Mucosa of stomach (tissue), 1 donor: ENCODE measurements around the gene BTAF1.

Experiments used
- H3K27me3 ChIP-seq: one replicate; pipeline ENCODE4 v1.7.0; 2013; ENCODE audit warnings: mild to moderate bottlenecking, low read length; ENCODE audit not compliant: control insufficient read depth, insufficient read depth
- H3K36me3 ChIP-seq: one replicate; pipeline ENCODE4 v1.7.0; 2013; ENCODE audit warnings: low read length; ENCODE audit not compliant: control insufficient read depth, insufficient read depth
- H3K4me1 ChIP-seq: one replicate; pipeline ENCODE4 v1.7.0; 2013; ENCODE audit warnings: mild to moderate bottlenecking, low read length; ENCODE audit not compliant: control insufficient read depth, insufficient read depth
- H3K4me3 ChIP-seq: one replicate; pipeline ENCODE4 v1.7.0; 2013; ENCODE audit warnings: low read length
- H3K9ac ChIP-seq: one replicate; pipeline ENCODE4 v1.7.0; 2013; ENCODE audit warnings: mild to moderate bottlenecking, low read length, moderate library complexity
- H3K9me3 ChIP-seq: one replicate; pipeline ENCODE4 v1.7.0; 2013; ENCODE audit warnings: mild to moderate bottlenecking, low read length, moderate library complexity; ENCODE audit not compliant: control insufficient read depth
- donor health status: Pancreatic carcinoma.

Gene BTAF1

DNA sequence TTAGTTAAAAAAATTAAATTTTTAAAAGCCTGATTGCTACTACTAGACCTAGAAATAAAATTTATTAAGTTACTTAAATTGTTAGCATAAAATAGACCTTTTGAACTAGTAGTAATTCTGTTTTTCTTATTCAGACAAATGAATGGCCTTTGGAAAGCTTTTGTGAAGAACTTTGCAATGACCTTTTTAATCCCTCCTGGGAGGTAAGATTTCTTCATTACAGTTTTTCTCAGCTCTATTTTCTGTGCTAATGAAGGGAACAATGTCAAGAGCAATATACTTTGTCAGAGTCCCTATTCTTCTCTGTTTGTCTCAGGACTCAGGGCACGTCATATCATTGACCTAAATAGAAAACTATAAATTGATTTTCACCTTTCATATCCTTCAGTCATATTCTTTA, 33.5 kb downstream of the BTAF1 start:
- peaks cover 4% of the 10 kb centered on the region for H3K36me3 ChIP-seq
- H3K27me3 ChIP-seq, result no peaks in the 10 kb centered on the region
- no peak overlapping the region for H3K4me3 ChIP-seq
- no peak overlapping the region for H3K9ac ChIP-seq
- H3K4me1 ChIP-seq, result no peaks in the 10 kb centered on the region
- no peaks in the 10 kb centered on the region for H3K9me3 ChIP-seq

DNA sequence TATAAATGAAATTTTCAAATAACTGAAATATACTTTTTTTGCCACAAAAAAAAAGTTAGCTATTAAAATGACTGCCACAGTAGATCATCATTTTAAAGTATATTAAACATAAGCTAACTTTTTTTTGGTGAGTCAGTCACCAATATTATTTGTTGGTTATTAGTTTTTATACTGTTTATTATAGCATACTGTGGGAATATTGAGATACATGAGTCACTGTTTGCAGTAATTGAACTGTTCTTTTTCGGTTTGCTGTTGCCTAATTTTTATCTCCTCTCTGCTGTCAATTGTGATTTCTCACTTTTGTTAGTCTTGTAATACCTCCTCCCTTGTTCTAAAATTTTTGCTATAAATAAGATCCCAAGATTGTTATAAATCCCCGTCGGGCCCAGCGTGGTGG, 45.7 kb downstream of the BTAF1 start:
- H3K9me3 ChIP-seq, result no peaks in the 10 kb centered on the region
- H3K4me3 ChIP-seq, result no peak overlapping the region
- no peaks in the 10 kb centered on the region for H3K36me3 ChIP-seq
- H3K27me3 ChIP-seq, result no peaks in the 10 kb centered on the region
- H3K4me1 ChIP-seq, result no peaks in the 10 kb centered on the region
- no peak overlapping the region for H3K9ac ChIP-seq

DNA sequence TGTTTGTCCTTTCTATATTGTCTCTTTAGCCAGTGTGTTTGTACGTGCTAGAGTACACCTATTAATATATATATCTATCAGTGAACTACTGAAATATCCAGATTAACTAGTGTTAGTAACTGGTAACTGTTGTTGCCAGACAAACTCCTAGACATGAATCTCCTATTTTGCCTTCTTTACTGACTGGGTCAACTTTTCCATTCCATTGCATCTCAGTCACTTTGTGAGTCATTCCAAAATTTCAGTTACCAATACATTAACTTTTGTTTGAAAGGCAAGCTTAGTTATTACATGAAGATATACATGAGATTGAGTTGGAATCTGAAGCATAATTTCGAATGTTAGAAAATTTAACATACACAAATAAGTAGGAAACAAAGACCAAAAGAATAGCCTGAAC, 51.4 kb downstream of the BTAF1 start:
- Histone ChIP-seq H3K4me1 (no peaks in the 10 kb centered on the region), H3K27me3 (no peaks in the 10 kb centered on the region), H3K36me3 (no peaks in the 10 kb centered on the region), H3K9me3 (no peaks in the 10 kb centered on the region), H3K4me3 (no peak overlapping the region), H3K9ac (no peak overlapping the region)

DNA sequence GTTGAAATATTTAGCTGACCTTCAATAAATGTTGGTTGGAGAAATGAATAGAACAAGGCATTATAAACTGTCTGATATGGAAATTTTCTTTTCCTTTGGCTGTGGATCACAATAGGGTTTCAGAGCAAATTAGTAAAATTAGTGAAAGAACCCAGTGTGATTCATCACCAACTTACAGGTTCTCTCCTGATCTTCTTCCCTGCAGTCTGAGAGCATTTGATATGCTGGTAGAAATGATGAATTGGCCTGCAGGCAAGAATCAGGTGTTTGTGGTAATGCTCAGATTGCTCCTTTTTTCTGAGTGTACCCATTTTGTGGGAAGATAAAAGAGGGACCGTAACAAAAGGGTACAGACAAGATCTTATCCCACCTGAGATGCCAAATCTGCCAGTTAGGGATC, 51.9 kb downstream of the BTAF1 start:
- Histone ChIP-seq H3K4me3 (no peak overlapping the region), H3K4me1 (no peaks in the 10 kb centered on the region), H3K9me3 (no peaks in the 10 kb centered on the region), H3K9ac (no peak overlapping the region), H3K27me3 (no peaks in the 10 kb centered on the region), H3K36me3 (no peaks in the 10 kb centered on the region)

DNA sequence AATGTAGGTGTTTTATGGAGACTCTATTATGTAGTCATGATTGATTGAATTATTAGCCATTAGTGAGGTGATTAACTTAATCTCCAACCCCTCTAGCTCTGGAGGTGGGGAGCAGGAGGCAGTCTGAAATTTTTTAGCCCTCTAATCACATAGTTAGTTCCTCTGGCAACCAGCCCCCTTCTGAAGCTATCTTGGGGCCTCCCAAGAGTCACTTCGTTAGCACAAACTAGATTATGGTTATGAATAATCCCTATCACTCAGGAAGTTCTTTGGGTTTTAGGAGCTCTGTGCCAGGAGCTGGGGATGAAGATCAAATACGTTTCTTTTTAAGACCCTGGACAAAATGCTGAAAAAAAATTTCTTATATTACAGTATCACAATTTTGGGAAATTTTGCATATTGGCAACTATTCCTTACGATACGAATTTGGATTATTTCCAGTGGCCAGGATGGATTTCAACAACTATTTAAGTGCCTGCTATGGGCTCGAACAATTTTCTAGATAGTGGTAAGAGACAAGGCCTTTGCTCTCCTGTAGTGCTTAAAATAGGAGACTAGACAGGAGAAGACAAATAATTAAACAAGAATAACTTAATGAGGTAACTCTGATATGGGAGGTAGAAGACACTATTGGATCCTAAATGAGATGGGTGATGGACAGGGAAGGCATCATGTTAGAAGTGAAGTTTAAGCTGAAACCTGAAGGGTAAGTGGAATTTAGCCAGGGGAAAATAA, 52.9 kb downstream of the BTAF1 start:
- no peaks in the 10 kb centered on the region for H3K27me3 ChIP-seq
- H3K4me3 ChIP-seq, result no peak overlapping the region
- no peaks in the 10 kb centered on the region for H3K4me1 ChIP-seq

GRCh38 chr10:91977491-91977890, 53.9 kb downstream of the BTAF1 start:
- no peaks in the 10 kb centered on the region for H3K4me1 ChIP-seq
- H3K36me3 ChIP-seq, result no peaks in the 10 kb centered on the region
- no peak overlapping the region for H3K9ac ChIP-seq
- no peaks in the 10 kb centered on the region for H3K9me3 ChIP-seq
- H3K27me3 ChIP-seq, result no peaks in the 10 kb centered on the region
- no peak overlapping the region for H3K4me3 ChIP-seq

More for the DNA sequence above, 52.9 kb downstream of the BTAF1 start:
- Histone ChIP-seq H3K9me3 (no peaks in the 10 kb centered on the region), H3K36me3 (no peaks in the 10 kb centered on the region), H3K9ac (no peak overlapping the region)

DNA sequence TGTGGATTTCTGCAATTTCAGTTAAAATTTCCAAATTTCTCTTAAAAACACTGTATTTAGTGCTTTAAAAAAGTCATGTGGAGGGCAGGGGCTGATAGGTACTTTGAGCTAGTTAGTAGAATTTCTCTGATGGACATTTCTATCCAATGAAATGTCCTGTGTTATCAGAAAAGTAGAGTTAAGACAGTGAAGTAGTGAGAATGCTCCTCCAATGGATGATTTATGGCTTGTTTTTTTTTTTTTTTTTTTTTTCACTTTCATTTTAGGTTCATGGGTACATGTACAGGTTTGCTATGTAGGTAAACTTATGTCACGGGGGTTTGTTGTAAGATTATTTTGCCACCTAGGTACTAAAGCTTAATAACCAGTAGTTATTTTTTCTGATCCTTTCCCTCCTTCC, 55.0 kb downstream of the BTAF1 start:
- H3K4me1 ChIP-seq, result no peaks in the 10 kb centered on the region
- no peaks in the 10 kb centered on the region for H3K9me3 ChIP-seq
- H3K4me3 ChIP-seq, result no peak overlapping the region
- H3K9ac ChIP-seq, result no peak overlapping the region
- no peaks in the 10 kb centered on the region for H3K27me3 ChIP-seq
- no peaks in the 10 kb centered on the region for H3K36me3 ChIP-seq

- Histone ChIP-seq H3K9ac (no peak overlapping the region), H3K4me1 (no peaks in the 10 kb centered on the region), H3K36me3 (no peaks in the 10 kb centered on the region), H3K4me3 (no peak overlapping the region), H3K9me3 (no peaks in the 10 kb centered on the region), H3K27me3 (no peaks in the 10 kb centered on the region)
Measured at GRCh38 chr10:91980319-91980718, 56.7 kb downstream of the BTAF1 start.

GRCh38 chr10:91983416-91983815, 59.8 kb downstream of the BTAF1 start:
- Histone ChIP-seq H3K9me3 (no peaks in the 10 kb centered on the region), H3K27me3 (no peaks in the 10 kb centered on the region), H3K36me3 (no peaks in the 10 kb centered on the region), H3K4me3 (no peak overlapping the region), H3K4me1 (no peaks in the 10 kb centered on the region), H3K9ac (no peak overlapping the region)

DNA sequence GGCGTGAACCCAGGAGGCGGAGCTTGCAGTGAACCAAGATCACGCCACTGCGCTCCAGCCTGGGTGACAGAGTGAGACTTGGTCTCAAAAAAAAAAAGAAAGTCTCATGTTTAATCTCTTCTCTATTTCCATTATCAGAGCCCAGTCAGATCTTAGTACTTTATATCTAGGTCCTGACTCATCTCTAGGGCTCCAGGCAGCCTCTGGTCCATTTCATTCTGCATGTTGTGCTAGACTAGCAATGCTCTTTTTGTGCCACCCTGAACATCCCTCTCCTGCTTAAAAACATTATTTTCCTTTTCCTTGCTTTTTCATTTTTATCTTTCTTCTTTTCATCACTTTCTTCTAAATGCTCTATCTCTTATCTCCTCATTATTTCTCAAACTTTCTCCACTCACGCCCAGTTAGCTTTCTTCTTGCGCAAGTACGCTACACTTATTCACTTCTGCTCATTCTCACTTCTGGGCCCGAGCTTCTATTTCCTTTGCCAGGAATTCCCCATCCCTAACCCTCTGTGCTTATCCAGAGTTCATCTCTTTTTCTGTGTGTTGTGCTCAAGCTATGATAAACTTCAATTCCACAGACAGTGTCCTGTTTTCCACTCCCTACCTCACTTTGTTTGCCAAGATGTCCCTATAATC, 63.9 kb downstream of the BTAF1 start:
- H3K27me3 ChIP-seq, result no peaks in the 10 kb centered on the region
- no peaks in the 10 kb centered on the region for H3K4me1 ChIP-seq
- no peak overlapping the region for H3K4me3 ChIP-seq
- H3K9me3 ChIP-seq, result no peaks in the 10 kb centered on the region
- no peak overlapping the region for H3K9ac ChIP-seq
- H3K36me3 ChIP-seq, result no peaks in the 10 kb centered on the region

- Histone ChIP-seq H3K9ac (no peak overlapping the region), H3K9me3 (no peaks in the 10 kb centered on the region), H3K36me3 (no peaks in the 10 kb centered on the region), H3K4me1 (no peaks in the 10 kb centered on the region), H3K27me3 (no peaks in the 10 kb centered on the region), H3K4me3 (no peak overlapping the region)
Measured at GRCh38 chr10:91992031-91992430, 68.5 kb downstream of the BTAF1 start.

- Histone ChIP-seq H3K9ac (no peak overlapping the region), H3K4me3 (no peak overlapping the region), H3K4me1 (no peaks in the 10 kb centered on the region), H3K27me3 (no peaks in the 10 kb centered on the region), H3K36me3 (no peaks in the 10 kb centered on the region), H3K9me3 (no peaks in the 10 kb centered on the region)
Measured at GRCh38 chr10:91996266-91996665, 72.7 kb downstream of the BTAF1 start.
